Stimulated activated CD8-positive, alpha-beta memory T cell treated with anti-CD3 and anti-CD28 coated beads, Interleukin-12 subunit alpha, Interleukin-12 subunit beta, amount 100 ng/mL, for 4 hours (primary cell): ENCODE results near the gene LRRC63.
"Not testable (repeated sequence)": the region's sequence is repeated elsewhere in the genome, so short reads cannot be mapped to it uniquely, and the experiment has no call there.

Experiments
- DNase-seq: peaks from one replicate; pipeline ENCODE4 v3.0.0-alpha.2; 2020; ENCODE audit warnings: low read depth

LRRC63 gene

GRCh38 chr13:46181840-46182490 is 29.8 kb upstream of the LRRC63 start, which contains the start of gene LCP1:
Gene LCP1 (minus strand): TSS chr13:46182177. CDS start chr13:46159662, 22,515 bp downstream.
- peak; percentile 50 for DNase-seq

GRCh38 chr13:46182491-46182877 is 29.2 kb upstream of the LRRC63 start:
- no peak for DNase-seq

- no peak for DNase-seq
Measured at GRCh38 chr13:46183018-46183946, 28.4 kb upstream of the LRRC63 start.

GRCh38 chr13:46184277-46184699 is 27.4 kb upstream of the LRRC63 start:
- DNase-seq: peak; percentile 50

- no peak for DNase-seq
Measured at GRCh38 chr13:46185634-46186033, 26.1 kb upstream of the LRRC63 start.

GRCh38 chr13:46192412-46192811 is 19.3 kb upstream of the LRRC63 start:
- no peak for DNase-seq

GRCh38 chr13:46195016-46195415 is 16.7 kb upstream of the LRRC63 start:
- DNase-seq: no peak

- no peak for DNase-seq
Measured at GRCh38 chr13:46197299-46198048, 14.3 kb upstream of the LRRC63 start.

GRCh38 chr13:46198696-46199193 is 13.0 kb upstream of the LRRC63 start:
- DNase-seq: no peak

- DNase-seq: no peak
Measured at GRCh38 chr13:46202188-46202795, 9.4 kb upstream of the LRRC63 start.

- no peak for DNase-seq
Measured at GRCh38 chr13:46202966-46203365, 8.8 kb upstream of the LRRC63 start.

GRCh38 chr13:46206143-46206542 is 5.6 kb upstream of the LRRC63 start:
- DNase-seq: no peak

- DNase-seq: no peak
Measured at GRCh38 chr13:46207828-46208227, 3.9 kb upstream of the LRRC63 start.

GRCh38 chr13:46210362-46211083 is 1.2 kb upstream of the LRRC63 start:
- DNase-seq: no peak

GRCh38 chr13:46211116-46211482 is 629 bp upstream of the LRRC63 start:
- no peak for DNase-seq

GRCh38 chr13:46213242-46213641 is 1.5 kb downstream of the LRRC63 start:
- DNase-seq: no peak

- not testable (repeated sequence) for DNase-seq
Measured at GRCh38 chr13:46214741-46215140, 3.0 kb downstream of the LRRC63 start.

GRCh38 chr13:46220234-46220633 is 8.5 kb downstream of the LRRC63 start:
- not testable (repeated sequence) for DNase-seq

- DNase-seq: no peak
Measured at GRCh38 chr13:46229251-46229650, 17.5 kb downstream of the LRRC63 start.

- DNase-seq: no peak
Measured at GRCh38 chr13:46232281-46232680, 20.6 kb downstream of the LRRC63 start.

- no peak for DNase-seq
Measured at GRCh38 chr13:46235286-46235685, 23.6 kb downstream of the LRRC63 start.
